Lower leg skin (tissue), 3 donors: Measurements from ENCODE around the gene STRN.

Source experiments
- POLR2A ChIP-seq, 2 donors: fragments of 450-650 bp; IDR thresholded peaks; one replicate each; pipeline ENCODE4 v1.6.1; 2016 to 2017; ENCODE audit warnings: antibody characterized with exemption in 2 of 2, mild to moderate bottlenecking in 1 of 2, moderate library complexity in 1 of 2
- TF ChIP-seq, protein P1 (sequence below), 3 donors: fragments of 450-650 bp; IDR thresholded peaks; one replicate each; pipeline ENCODE4 v1.5.1; 2016; ENCODE audit warnings: antibody characterized with exemption in 3 of 3, mild to moderate bottlenecking in 3 of 3, moderate library complexity in 2 of 3

DNA sequence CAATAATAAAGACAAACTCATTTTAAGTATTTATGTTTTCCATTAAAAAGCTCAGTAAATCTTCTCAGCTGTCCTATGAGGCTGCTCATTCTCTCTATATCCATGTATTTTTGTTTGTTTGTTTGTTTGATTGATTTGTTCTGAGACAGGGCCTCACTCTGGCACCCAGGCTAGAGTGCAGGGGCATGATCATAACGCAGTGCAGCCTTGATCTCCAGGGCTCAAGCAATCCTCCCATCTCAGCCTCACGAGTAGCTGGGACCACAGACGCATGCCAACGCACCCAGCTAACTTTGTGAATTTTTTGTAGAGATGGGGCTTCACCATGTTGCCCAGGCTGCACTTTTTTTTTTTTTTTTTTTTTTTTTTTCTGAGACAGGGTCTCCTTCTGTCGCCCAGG is 5.6 kb downstream of the STRN start:
- TF ChIP-seq, protein P1, sequence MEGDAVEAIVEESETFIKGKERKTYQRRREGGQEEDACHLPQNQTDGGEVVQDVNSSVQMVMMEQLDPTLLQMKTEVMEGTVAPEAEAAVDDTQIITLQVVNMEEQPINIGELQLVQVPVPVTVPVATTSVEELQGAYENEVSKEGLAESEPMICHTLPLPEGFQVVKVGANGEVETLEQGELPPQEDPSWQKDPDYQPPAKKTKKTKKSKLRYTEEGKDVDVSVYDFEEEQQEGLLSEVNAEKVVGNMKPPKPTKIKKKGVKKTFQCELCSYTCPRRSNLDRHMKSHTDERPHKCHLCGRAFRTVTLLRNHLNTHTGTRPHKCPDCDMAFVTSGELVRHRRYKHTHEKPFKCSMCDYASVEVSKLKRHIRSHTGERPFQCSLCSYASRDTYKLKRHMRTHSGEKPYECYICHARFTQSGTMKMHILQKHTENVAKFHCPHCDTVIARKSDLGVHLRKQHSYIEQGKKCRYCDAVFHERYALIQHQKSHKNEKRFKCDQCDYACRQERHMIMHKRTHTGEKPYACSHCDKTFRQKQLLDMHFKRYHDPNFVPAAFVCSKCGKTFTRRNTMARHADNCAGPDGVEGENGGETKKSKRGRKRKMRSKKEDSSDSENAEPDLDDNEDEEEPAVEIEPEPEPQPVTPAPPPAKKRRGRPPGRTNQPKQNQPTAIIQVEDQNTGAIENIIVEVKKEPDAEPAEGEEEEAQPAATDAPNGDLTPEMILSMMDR (IDR thresholded peaks at IDR 0.05), result no peak
- no peak for TF ChIP-seq POLR2A (IDR thresholded peaks at IDR 0.05)
